H1 (cell line): ENCODE measurements around the gene PPP1R10.

Experiments used
- ASH2L ChIP-seq: fragments of 200-600, 300-600 bp; sonication (generic); IDR thresholded peaks from one replicate; pipeline ENCODE4 v1.7.1; 2017; ENCODE audit warnings: low read length
- BCL11A ChIP-seq, 2 experiments: IDR thresholded peaks; one replicate each; pipeline ENCODE4 v1.6.1; 2011; ENCODE audit warnings: low read depth in 2 of 2, low read length in 2 of 2, mild to moderate bottlenecking in 2 of 2
- CTCF ChIP-seq, 3 experiments: IDR thresholded peaks; 1 replicate in 2 of 3; 2 replicates in 1 of 3; pipeline versions ENCODE4 v1.5.1 to v1.6.1; 2011; ENCODE audit warnings: low read length in 3 of 3, mild to moderate bottlenecking in 3 of 3, inconsistent platforms in 2 of 3, low read depth in 1 of 3, moderate library complexity in 1 of 3; ENCODE audit not compliant: insufficient read depth in 1 of 3; ENCODE audit errors: control extremely low read depth in 1 of 3
- EGR1 ChIP-seq: IDR thresholded peaks from 2 replicates; pipeline ENCODE4 v1.6.1; 2011; ENCODE audit warnings: low read depth, low read length, borderline replicate concordance
- EP300 ChIP-seq, 2 experiments: IDR thresholded peaks; 1 replicate in 1 of 2; 2 replicates in 1 of 2; pipeline ENCODE4 v1.6.1; 2011 to 2012; ENCODE audit warnings: low read depth in 2 of 2, low read length in 2 of 2, mild to moderate bottlenecking in 2 of 2, borderline replicate concordance in 1 of 2, inconsistent platforms in 1 of 2, moderate library complexity in 1 of 2
- EZH2 ChIP-seq: fragments of 200-600 bp; sonication (generic); IDR thresholded peaks from 2 replicates; pipeline ENCODE4 v1.7.1; 2012; ENCODE audit warnings: low read depth, mild to moderate bottlenecking, moderate library complexity, low read length, inconsistent platforms; ENCODE audit not compliant: severe bottlenecking
- GABPA ChIP-seq: IDR thresholded peaks from 2 replicates; pipeline ENCODE4 v1.6.1; 2011; ENCODE audit warnings: mild to moderate bottlenecking, low read length, moderate library complexity, borderline replicate concordance; ENCODE audit not compliant: insufficient read depth
- HDAC6 ChIP-seq: IDR thresholded peaks from one replicate; pipeline ENCODE4 v1.7.1; 2012; ENCODE audit warnings: low read depth, mild to moderate bottlenecking, inconsistent platforms, low read length, moderate library complexity
- POLR2AphosphoS5 ChIP-seq: IDR thresholded peaks from 2 replicates; pipeline ENCODE4 v1.6.1; 2011; ENCODE audit warnings: low read depth, low read length
- RAD21 ChIP-seq, 2 experiments: IDR thresholded peaks in 1 of 2; conservative IDR thresholded peaks in 1 of 2; 2 replicates each; pipeline ENCODE4 v1.6.1; 2011; ENCODE audit warnings: low read depth in 2 of 2, low read length in 2 of 2, improper control_type of control experiment in 1 of 2, inconsistent platforms in 1 of 2, mild to moderate bottlenecking in 1 of 2, moderate library complexity in 1 of 2
- TAF1 ChIP-seq: IDR thresholded peaks from 2 replicates; pipeline ENCODE4 v1.6.1; 2011; ENCODE audit warnings: mild to moderate bottlenecking, low read depth, low read length
- ZNF274 ChIP-seq: IDR thresholded peaks from 2 replicates; pipeline ENCODE4 v1.7.0; 2012; ENCODE audit warnings: low read length, borderline replicate concordance; ENCODE audit errors: extremely low read depth
- TF ChIP-seq, protein P1 (sequence below): IDR thresholded peaks from 2 replicates; pipeline ENCODE4 v1.6.1; 2012; ENCODE audit warnings: inconsistent platforms

GRCh38 chr6:30557683-30557981 is 59.4 kb downstream of the PPP1R10 start:
- TF ChIP-seq POLR2AphosphoS5 (no peak; the same call in 1 of the 2 replicates), RAD21 (IDR thresholded peaks at IDR 0.05 in 1 of 2, conservative IDR thresholded peaks at IDR 0.05 in 1 of 2; ENCODE audit: low read depth in 2 of 2, low read length in 2 of 2) (no peak), ZNF274 (no peak), EZH2 (no peak), CTCF (IDR thresholded peaks at IDR 0.05; ENCODE audit: control extremely low read depth in 1 of 3, insufficient read depth in 1 of 3, low read depth in 1 of 3, low read length in 3 of 3) (no peak), EP300 (IDR thresholded peaks at IDR 0.05; ENCODE audit: borderline replicate concordance in 1 of 2, low read depth in 2 of 2, low read length in 2 of 2) (no peak), GABPA (no peak), ASH2L (no peak), TAF1 (no peak), HDAC6 (no peak), EGR1 (no peak), BCL11A (IDR thresholded peaks at IDR 0.05; ENCODE audit: low read depth in 2 of 2, low read length in 2 of 2) (no peak)
- TF ChIP-seq, protein P1, sequence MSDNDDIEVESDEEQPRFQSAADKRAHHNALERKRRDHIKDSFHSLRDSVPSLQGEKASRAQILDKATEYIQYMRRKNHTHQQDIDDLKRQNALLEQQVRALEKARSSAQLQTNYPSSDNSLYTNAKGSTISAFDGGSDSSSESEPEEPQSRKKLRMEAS = no peak
